Measurements from ENCODE around the gene PHAF1. TPM values are rescaled to one million over a fixed set of nuclear protein-coding genes. Genes with fewer than 3 reads are reported as not detected.

The PHAF1 gene
- total and polyA plus RNA-seq, 9 of the 15 experiments (the other 6 are each of a cell fraction or from before 2014, with no cell fraction given), result 5.1 to 25.4 (median 13.8) TPM

GRCh38 chr16:67088551-67088950 is 21.2 kb upstream of the PHAF1 start:
- Histone ChIP-seq H3K4me3 (no peak overlapping the region), H3K4me2 (ENCODE audit: insufficient read depth, low read length) (no peak overlapping the region), H3K4me1 (replicated peaks in 1 of 2; ENCODE audit: control insufficient read depth in 2 of 2, insufficient read depth in 2 of 2, low read length in 2 of 2) (peaks cover 0 to 3% of the 10 kb centered on the region in 2 experiments; a peak in 1 of 5 replicates), H3K9ac (ENCODE audit: insufficient read depth in 1 of 2, low read depth in 2 of 2, low read length in 2 of 2) (no peak overlapping the region), H2AFZ (ENCODE audit: low read depth, low read length) (no peak overlapping the region; the same call in 1 of the 2 replicates), H3K27ac (ENCODE audit: extremely low read depth, low read depth, low read length) (no peak overlapping the region), H3K36me3 (ENCODE audit: control insufficient read depth, insufficient read depth, low read length) (peaks cover 20% of the 10 kb centered on the region; the same call in 2 of the 3 replicates), H3K79me2 (ENCODE audit: control insufficient read depth, insufficient read depth, low read length) (no peaks in the 10 kb centered on the region), H3K27me3 (ENCODE audit: control insufficient read depth in 2 of 2, insufficient read depth in 2 of 2, low read length in 2 of 2) (no peaks in the 10 kb centered on the region), H4K20me1 (replicated peaks; ENCODE audit: control insufficient read depth, insufficient read depth, low read length) (no peaks in the 10 kb centered on the region), H3K9me1 (ENCODE audit: control insufficient read depth, insufficient read depth, low read length) (no peaks in the 10 kb centered on the region), H3K9me3 (replicated peaks; ENCODE audit: control insufficient read depth, insufficient read depth, low read depth, low read length) (no peaks in the 10 kb centered on the region)
- no peak for TF ChIP-seq MAX (CRISPR knock-in tag; IDR thresholded peaks at IDR 0.05)
- TF ChIP-seq MCM3 (IDR thresholded peaks at IDR 0.05), result no peak
- TF ChIP-seq ZNF668 (CRISPR knock-in tag; IDR thresholded peaks at IDR 0.05), result no peak
- no peak for TF ChIP-seq RBFOX2 (IDR thresholded peaks at IDR 0.05; ENCODE audit: low read depth, low read length)
- TF ChIP-seq ZNF398 (CRISPR knock-in tag; IDR thresholded peaks at IDR 0.05), result no peak
- TF ChIP-seq POLR3G (IDR thresholded peaks at IDR 0.05; ENCODE audit: extremely low read depth, insufficient read length, insufficient replicate concordance), result no peak
- no peak for TF ChIP-seq U2AF1 (optimal IDR thresholded peaks at IDR 0.05; ENCODE audit: low read depth, low read length)
- no peak for TF ChIP-seq FOXM1 (IDR thresholded peaks at IDR 0.05; ENCODE audit: low read depth)
- no peak for TF ChIP-seq FOXM1 (CRISPR knock-in tag; IDR thresholded peaks at IDR 0.05; ENCODE audit: low read depth)
- TF ChIP-seq ARID1B (IDR thresholded peaks at IDR 0.05), result no peak
- no peak for TF ChIP-seq TCF3 (CRISPR knock-in tag; IDR thresholded peaks at IDR 0.05)
- TF ChIP-seq NR0B1 (IDR thresholded peaks at IDR 0.05; ENCODE audit: partially characterized antibody), result no peak
- no peak for TF ChIP-seq TAF15 (IDR thresholded peaks at IDR 0.05; ENCODE audit: low read depth, low read length)
- no peak for TF ChIP-seq HCFC1 (IDR thresholded peaks at IDR 0.05; ENCODE audit: low read depth, low read length)
- TF ChIP-seq HNRNPUL1 (IDR thresholded peaks at IDR 0.05; ENCODE audit: low read length), result no peak
- no peak for TF ChIP-seq RBM15 (IDR thresholded peaks at IDR 0.05; ENCODE audit: insufficient read depth, low read length)
- no peak for TF ChIP-seq L3MBTL2 (IDR thresholded peaks at IDR 0.05)
- TF ChIP-seq HINFP (tag; conservative IDR thresholded peaks at IDR 0.05; ENCODE audit: low read depth), result no peak
- no peak for TF ChIP-seq RBM17 (IDR thresholded peaks at IDR 0.05; ENCODE audit: borderline replicate concordance, low read depth, low read length)
- CTCF ChIA-PET (ENCODE audit: low intra/inter-chr PET ratio), result no interaction called here
- intact Hi-C loops (cut with micrococcal nuclease) (no loop called here), in situ Hi-C loops (cut with MboI) (no loop called here)
- DNase-seq (ENCODE audit: extremely low read depth in 1 of 4, low spot score in 3 of 4), result no peak
- POLR2A ChIA-PET, result interaction anchor here (0.6 to 0.7 kb wide), 2 partner anchors 8 to 21 kb away, joined by 3 to 4 read pairs; no protein-coding TSS in a partner anchor
- FAIRE-seq, result no peak
- peak; percentile 33; the same call in 1 of the 3 replicates for ATAC-seq
- no TSS peak for BruUV-seq (replicated peaks)
- WGBS (ENCODE audit: insufficient coverage, low coverage, missing lambda C conversion rate), result 59% methylated on average over 4 of the region's 4 CpGs

Measured in K562 (cell line).